ENCODE data around the gene NNAT.

NNAT gene

GRCh38 chr20:37565134-37565811, 44.2 kb downstream of the NNAT start:
- DNase-seq (ENCODE audit: low spot score) (no peak), FAIRE-seq (no peak)

GRCh38 chr20:37566590-37567330, 45.7 kb downstream of the NNAT start:
- no peak for FAIRE-seq
- DNase-seq (ENCODE audit: low spot score): no peak

GRCh38 chr20:37567331-37567665, 46.2 kb downstream of the NNAT start:
- FAIRE-seq: no peak
- DNase-seq (ENCODE audit: low spot score): no peak

GRCh38 chr20:37567671-37568588, 46.9 kb downstream of the NNAT start:
- DNase-seq (ENCODE audit: low spot score) (peak; percentile 49), FAIRE-seq (no peak)

- FAIRE-seq: no peak
- no peak for DNase-seq (ENCODE audit: low spot score)
Observed at GRCh38 chr20:37570419-37570818, 49.4 kb downstream of the NNAT start.

- no peak for DNase-seq (ENCODE audit: low spot score)
- FAIRE-seq: no peak
Observed at GRCh38 chr20:37571033-37571432, 50.0 kb downstream of the NNAT start.
